HL-60 (cell line): Measurements from ENCODE around the gene AR.

ENCODE experiments used
- CTCF ChIP-seq: IDR thresholded peaks from one replicate; pipeline ENCODE4 v1.5.1; 2011; ENCODE audit warnings: low read length, control low read depth, inconsistent platforms; ENCODE audit not compliant: insufficient read depth
- POLR2AphosphoS5 ChIP-seq: IDR thresholded peaks from 2 replicates; pipeline ENCODE4 v1.6.1; 2012; ENCODE audit warnings: low read depth
- SPI1 ChIP-seq: IDR thresholded peaks from 2 replicates; pipeline ENCODE4 v1.6.1; 2012; ENCODE audit warnings: low read depth, mild to moderate bottlenecking, borderline replicate concordance

DNA sequence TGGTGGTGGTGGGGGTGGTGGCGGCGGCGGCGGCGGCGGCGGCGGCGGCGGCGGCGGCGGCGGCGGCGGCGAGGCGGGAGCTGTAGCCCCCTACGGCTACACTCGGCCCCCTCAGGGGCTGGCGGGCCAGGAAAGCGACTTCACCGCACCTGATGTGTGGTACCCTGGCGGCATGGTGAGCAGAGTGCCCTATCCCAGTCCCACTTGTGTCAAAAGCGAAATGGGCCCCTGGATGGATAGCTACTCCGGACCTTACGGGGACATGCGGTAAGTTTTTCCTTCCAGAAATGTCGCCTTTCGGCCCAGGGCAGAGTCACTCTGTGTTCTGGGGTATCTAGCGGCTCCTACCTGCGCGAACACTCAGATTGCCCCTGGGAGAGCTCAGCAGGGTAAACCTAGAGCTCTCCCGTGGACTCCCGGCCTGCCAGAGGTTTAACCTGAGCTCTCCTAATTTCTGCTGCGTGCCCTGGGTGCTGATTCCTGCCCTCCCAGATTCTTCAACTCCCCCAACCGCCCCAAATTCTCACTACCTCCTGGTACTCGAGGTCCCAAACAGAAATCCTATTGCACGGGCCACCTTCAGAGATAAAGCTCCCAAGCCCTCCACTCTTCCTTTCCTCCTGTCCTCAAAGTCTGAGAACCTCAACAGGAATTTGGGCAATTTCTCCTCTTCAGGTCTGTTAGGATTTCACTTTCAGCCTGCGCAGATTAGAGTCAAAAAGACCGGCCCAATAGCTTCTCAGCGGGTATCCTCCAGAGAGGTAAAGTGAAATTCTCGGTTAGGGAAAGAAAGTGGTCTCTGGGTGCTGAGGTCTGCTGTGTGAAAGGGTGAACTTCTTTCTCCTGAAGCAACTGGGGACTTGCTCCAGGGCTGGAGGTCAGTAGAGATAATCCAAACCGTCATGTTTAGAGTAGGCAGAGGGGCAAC, 2.9 kb downstream of the AR start:
- TF ChIP-seq CTCF, result no peak
- no peak for TF ChIP-seq POLR2AphosphoS5
- no peak for TF ChIP-seq SPI1
